ENCODE results near the gene ANXA9.

Gene ANXA9, protein sequence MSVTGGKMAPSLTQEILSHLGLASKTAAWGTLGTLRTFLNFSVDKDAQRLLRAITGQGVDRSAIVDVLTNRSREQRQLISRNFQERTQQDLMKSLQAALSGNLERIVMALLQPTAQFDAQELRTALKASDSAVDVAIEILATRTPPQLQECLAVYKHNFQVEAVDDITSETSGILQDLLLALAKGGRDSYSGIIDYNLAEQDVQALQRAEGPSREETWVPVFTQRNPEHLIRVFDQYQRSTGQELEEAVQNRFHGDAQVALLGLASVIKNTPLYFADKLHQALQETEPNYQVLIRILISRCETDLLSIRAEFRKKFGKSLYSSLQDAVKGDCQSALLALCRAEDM
- long read RNA-seq, transcript ANXA9-201 (14 exons, 1,826 nt) = major isoform, 15 of 16 reads
- long read RNA-seq, partial matches to known transcripts = 0 of 16 reads
- long read RNA-seq, other reads (novel, unspliced or antisense) = 1 of 16 reads

DNA sequence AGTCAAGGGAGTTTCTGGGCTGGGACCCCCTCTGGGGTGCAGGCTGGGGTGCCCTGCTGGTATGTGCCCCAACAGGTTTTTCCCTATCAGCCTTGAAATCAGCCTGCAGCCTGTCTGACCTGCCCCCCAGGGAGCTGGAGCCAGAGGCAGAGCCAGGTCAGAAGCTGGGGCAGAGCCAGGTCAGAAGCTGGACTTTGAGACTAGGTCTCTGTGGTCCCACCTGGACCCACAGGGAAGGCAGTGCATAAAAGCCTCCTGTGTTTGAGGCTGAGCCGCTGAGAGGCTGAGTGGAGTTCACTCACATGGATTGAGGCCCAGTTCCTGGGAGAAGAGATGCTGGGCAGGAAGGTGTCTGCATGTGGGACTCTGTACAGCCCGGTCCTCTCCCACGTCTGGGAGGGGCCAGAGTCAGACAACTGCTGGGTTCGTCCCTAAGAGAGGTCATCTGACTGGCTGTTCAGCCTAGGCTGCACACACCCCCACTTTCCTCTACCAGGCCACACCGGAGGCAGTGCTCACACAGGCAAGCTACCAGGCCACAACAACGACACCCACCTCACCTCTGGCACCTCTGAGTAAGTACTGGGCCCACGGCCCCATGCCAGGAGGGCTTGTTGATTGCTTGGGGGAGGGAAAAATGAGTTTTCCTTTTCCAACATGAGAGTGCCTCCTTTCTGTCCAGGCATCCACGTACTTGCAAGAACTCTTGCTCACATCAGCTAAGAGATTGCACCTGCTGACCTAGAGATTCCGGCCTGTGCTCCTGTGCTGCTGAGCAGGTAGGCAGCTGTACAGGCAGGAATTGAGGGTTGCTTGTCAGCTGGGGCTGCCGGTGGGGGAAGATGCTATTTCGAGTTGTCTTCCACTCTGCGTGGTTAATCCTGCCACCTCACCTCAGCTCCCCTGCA, at the start of gene ANXA9:
Gene ANXA9, plus strand, starts transcription at position 488 of the 908 bp plus-strand sequence. CDS start 814 bp downstream, outside the sequence.
- Histone ChIP-seq H3K27ac (replicated peaks) (no peak within 1 kb of the TSS), H3K27me3 (ENCODE audit: insufficient read depth, poor library complexity, severe bottlenecking) (no peaks in the 10 kb centered on the region), H3K4me3 (replicated peaks; ENCODE audit: insufficient read depth, low read length) (no peak within 1 kb of the TSS)
- TF ChIP-seq SPI1 (IDR thresholded peaks at IDR 0.05; ENCODE audit: borderline replicate concordance, low read depth) (no peak), GABPA (IDR thresholded peaks at IDR 0.05; ENCODE audit: low read depth) (no peak), POLR2AphosphoS5 (IDR thresholded peaks at IDR 0.05; ENCODE audit: low read depth) (no peak)
- TF ChIP-seq, protein P1, sequence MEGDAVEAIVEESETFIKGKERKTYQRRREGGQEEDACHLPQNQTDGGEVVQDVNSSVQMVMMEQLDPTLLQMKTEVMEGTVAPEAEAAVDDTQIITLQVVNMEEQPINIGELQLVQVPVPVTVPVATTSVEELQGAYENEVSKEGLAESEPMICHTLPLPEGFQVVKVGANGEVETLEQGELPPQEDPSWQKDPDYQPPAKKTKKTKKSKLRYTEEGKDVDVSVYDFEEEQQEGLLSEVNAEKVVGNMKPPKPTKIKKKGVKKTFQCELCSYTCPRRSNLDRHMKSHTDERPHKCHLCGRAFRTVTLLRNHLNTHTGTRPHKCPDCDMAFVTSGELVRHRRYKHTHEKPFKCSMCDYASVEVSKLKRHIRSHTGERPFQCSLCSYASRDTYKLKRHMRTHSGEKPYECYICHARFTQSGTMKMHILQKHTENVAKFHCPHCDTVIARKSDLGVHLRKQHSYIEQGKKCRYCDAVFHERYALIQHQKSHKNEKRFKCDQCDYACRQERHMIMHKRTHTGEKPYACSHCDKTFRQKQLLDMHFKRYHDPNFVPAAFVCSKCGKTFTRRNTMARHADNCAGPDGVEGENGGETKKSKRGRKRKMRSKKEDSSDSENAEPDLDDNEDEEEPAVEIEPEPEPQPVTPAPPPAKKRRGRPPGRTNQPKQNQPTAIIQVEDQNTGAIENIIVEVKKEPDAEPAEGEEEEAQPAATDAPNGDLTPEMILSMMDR (IDR thresholded peaks at IDR 0.05; ENCODE audit: insufficient read depth, low read length) = no peak
- TF ChIP-seq, protein P2, sequence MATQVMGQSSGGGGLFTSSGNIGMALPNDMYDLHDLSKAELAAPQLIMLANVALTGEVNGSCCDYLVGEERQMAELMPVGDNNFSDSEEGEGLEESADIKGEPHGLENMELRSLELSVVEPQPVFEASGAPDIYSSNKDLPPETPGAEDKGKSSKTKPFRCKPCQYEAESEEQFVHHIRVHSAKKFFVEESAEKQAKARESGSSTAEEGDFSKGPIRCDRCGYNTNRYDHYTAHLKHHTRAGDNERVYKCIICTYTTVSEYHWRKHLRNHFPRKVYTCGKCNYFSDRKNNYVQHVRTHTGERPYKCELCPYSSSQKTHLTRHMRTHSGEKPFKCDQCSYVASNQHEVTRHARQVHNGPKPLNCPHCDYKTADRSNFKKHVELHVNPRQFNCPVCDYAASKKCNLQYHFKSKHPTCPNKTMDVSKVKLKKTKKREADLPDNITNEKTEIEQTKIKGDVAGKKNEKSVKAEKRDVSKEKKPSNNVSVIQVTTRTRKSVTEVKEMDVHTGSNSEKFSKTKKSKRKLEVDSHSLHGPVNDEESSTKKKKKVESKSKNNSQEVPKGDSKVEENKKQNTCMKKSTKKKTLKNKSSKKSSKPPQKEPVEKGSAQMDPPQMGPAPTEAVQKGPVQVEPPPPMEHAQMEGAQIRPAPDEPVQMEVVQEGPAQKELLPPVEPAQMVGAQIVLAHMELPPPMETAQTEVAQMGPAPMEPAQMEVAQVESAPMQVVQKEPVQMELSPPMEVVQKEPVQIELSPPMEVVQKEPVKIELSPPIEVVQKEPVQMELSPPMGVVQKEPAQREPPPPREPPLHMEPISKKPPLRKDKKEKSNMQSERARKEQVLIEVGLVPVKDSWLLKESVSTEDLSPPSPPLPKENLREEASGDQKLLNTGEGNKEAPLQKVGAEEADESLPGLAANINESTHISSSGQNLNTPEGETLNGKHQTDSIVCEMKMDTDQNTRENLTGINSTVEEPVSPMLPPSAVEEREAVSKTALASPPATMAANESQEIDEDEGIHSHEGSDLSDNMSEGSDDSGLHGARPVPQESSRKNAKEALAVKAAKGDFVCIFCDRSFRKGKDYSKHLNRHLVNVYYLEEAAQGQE (IDR thresholded peaks at IDR 0.05; ENCODE audit: insufficient replicate concordance, low read depth) = no peak
- DNase-seq (ENCODE audit: low read depth in 1 of 2, low spot score in 1 of 2) = no peak

DNA sequence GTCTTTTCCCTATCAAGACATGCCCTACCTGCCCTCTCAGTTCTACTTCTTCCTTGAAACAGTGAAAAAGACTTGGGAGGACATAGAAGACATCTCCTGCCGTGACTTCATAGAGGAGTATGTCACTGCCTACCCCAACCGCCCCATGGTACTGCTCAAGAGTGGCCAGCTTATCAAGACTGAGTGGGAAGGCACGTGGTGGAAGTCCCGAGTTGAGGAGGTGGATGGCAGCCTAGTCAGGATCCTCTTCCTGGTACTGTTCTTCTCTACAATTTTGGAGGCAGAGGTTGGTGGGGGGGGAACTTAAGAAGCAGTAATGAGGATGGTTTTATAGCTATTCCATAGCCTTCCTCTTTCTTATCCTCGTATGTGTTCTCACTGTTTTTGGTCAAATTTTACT, 37.2 kb upstream of the ANXA9 start:
- no peak for DNase-seq (ENCODE audit: low read depth in 1 of 2, low spot score in 1 of 2)

More for the DNA sequence above, 37.2 kb upstream of the ANXA9 start:
- TF ChIP-seq POLR2AphosphoS5 (IDR thresholded peaks at IDR 0.05; ENCODE audit: low read depth) (no peak), GABPA (IDR thresholded peaks at IDR 0.05; ENCODE audit: low read depth) (no peak), SPI1 (IDR thresholded peaks at IDR 0.05; ENCODE audit: borderline replicate concordance, low read depth) (no peak)
- TF ChIP-seq, protein P1 (IDR thresholded peaks at IDR 0.05; ENCODE audit: insufficient read depth, low read length) = no peak
- TF ChIP-seq, protein P2 (IDR thresholded peaks at IDR 0.05; ENCODE audit: insufficient replicate concordance, low read depth) = no peak
- Histone ChIP-seq H3K27ac (replicated peaks) (no peak overlapping the region), H3K27me3 (ENCODE audit: insufficient read depth, poor library complexity, severe bottlenecking) (no peaks in the 10 kb centered on the region), H3K4me3 (replicated peaks; ENCODE audit: insufficient read depth, low read length) (no peak overlapping the region)
